Measurements from ENCODE around the gene KIR2DL3. TPM values are rescaled to one million over a fixed set of nuclear protein-coding genes. Genes with fewer than 3 reads are reported as not detected.

The KIR2DL3 gene
- total RNA-seq, 2 donors from 2014 or later = not detected

DNA sequence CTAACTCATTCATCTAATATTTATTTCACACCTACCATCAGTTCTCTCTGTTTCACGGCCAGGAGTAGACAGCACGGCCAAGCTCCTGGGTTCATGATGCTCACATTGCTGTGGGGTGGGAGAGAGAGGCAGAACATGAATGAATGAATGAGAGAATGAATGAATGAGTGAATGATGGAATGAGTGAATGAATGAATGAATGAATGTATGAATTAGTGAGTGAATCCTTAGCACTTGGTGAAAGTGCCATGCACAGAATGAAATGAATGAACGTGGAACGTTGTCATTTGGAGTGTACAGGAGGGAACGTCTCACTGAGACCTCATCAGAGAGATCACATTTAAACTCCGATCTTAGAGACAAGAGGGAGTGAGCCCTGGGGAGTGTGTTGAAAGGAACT is 53.2 kb downstream of the KIR2DL3 start:
- peaks cover 39% of the 10 kb centered on the region for H3K9me3 ChIP-seq (ENCODE audit: control insufficient read depth, low read length)
- Mint-ChIP-seq H3K27me3 (ENCODE audit: insufficient read depth) (no peaks in the 10 kb centered on the region), H3K4me1 (no peaks in the 10 kb centered on the region), H3K9me3 (peaks cover 65% of the 10 kb centered on the region), H3K27ac (no peak overlapping the region), H3K36me3 (ENCODE audit: low read depth) (peaks cover 2% of the 10 kb centered on the region), H3K4me3 (no peak overlapping the region)
- no peak overlapping the region for H3K27ac ChIP-seq (ENCODE audit: low read depth, low read length)
- H3K9ac ChIP-seq (ENCODE audit: extremely low read depth, low read length, poor library complexity, severe bottlenecking) = no peak overlapping the region
- no peak overlapping the region for H3K4me3 ChIP-seq (ENCODE audit: low read length)
- no peaks in the 10 kb centered on the region for H3K36me3 ChIP-seq (ENCODE audit: control insufficient read depth, insufficient read depth, low read length)
- TF ChIP-seq, protein P1, sequence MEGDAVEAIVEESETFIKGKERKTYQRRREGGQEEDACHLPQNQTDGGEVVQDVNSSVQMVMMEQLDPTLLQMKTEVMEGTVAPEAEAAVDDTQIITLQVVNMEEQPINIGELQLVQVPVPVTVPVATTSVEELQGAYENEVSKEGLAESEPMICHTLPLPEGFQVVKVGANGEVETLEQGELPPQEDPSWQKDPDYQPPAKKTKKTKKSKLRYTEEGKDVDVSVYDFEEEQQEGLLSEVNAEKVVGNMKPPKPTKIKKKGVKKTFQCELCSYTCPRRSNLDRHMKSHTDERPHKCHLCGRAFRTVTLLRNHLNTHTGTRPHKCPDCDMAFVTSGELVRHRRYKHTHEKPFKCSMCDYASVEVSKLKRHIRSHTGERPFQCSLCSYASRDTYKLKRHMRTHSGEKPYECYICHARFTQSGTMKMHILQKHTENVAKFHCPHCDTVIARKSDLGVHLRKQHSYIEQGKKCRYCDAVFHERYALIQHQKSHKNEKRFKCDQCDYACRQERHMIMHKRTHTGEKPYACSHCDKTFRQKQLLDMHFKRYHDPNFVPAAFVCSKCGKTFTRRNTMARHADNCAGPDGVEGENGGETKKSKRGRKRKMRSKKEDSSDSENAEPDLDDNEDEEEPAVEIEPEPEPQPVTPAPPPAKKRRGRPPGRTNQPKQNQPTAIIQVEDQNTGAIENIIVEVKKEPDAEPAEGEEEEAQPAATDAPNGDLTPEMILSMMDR (conservative IDR thresholded peaks at IDR 0.05) = no peak
- H3K4me1 ChIP-seq (ENCODE audit: control insufficient read depth, insufficient read depth, low read length) = no peaks in the 10 kb centered on the region
- WGBS, 2 experiments (ENCODE audit: insufficient coverage in 1 of 2, insufficient read length in 1 of 2) = 82 to 92% methylated on average over 5 to 6 of the region's 6 CpGs
- H3K27me3 ChIP-seq (ENCODE audit: control insufficient read depth, insufficient read depth, low read length, poor library complexity, severe bottlenecking) = no peaks in the 10 kb centered on the region
- no peak for DNase-seq

- Histone ChIP-seq H3K4me1 (ENCODE audit: control insufficient read depth, insufficient read depth, low read length) (no peaks in the 10 kb centered on the region), H3K27me3 (ENCODE audit: control insufficient read depth, insufficient read depth, low read length, poor library complexity, severe bottlenecking) (no peaks in the 10 kb centered on the region), H3K9ac (ENCODE audit: extremely low read depth, low read length, poor library complexity, severe bottlenecking) (no peak overlapping the region), H3K4me3 (ENCODE audit: low read length) (no peak overlapping the region), H3K9me3 (ENCODE audit: control insufficient read depth, low read length) (peaks cover 43% of the 10 kb centered on the region), H3K36me3 (ENCODE audit: control insufficient read depth, insufficient read depth, low read length) (no peaks in the 10 kb centered on the region), H3K27ac (ENCODE audit: low read depth, low read length) (no peak overlapping the region)
- no peaks in the 10 kb centered on the region for H3K4me1 Mint-ChIP-seq
- no peaks in the 10 kb centered on the region for H3K36me3 Mint-ChIP-seq (ENCODE audit: low read depth)
- WGBS, 2 experiments (ENCODE audit: insufficient coverage in 1 of 2, insufficient read length in 1 of 2) = 71 to 79% methylated on average over 7 to 8 of the region's 8 CpGs
- H3K4me3 Mint-ChIP-seq = no peak overlapping the region
- TF ChIP-seq, protein P1 (conservative IDR thresholded peaks at IDR 0.05) = no peak
- DNase-seq = no peak
- H3K27me3 Mint-ChIP-seq (ENCODE audit: insufficient read depth) = no peaks in the 10 kb centered on the region
- H3K27ac Mint-ChIP-seq = no peak overlapping the region
- H3K9me3 Mint-ChIP-seq = peaks cover 53% of the 10 kb centered on the region
Measured at GRCh38 chr19:54792814-54793213, 54.5 kb downstream of the KIR2DL3 start.

- Histone ChIP-seq H3K27ac (ENCODE audit: low read depth, low read length) (no peak overlapping the region), H3K4me1 (ENCODE audit: control insufficient read depth, insufficient read depth, low read length) (no peaks in the 10 kb centered on the region), H3K36me3 (ENCODE audit: control insufficient read depth, insufficient read depth, low read length) (no peaks in the 10 kb centered on the region), H3K9me3 (ENCODE audit: control insufficient read depth, low read length) (peaks cover 49% of the 10 kb centered on the region), H3K27me3 (ENCODE audit: control insufficient read depth, insufficient read depth, low read length, poor library complexity, severe bottlenecking) (no peaks in the 10 kb centered on the region), H3K9ac (ENCODE audit: extremely low read depth, low read length, poor library complexity, severe bottlenecking) (no peak overlapping the region), H3K4me3 (ENCODE audit: low read length) (no peak overlapping the region)
- H3K27me3 Mint-ChIP-seq (ENCODE audit: insufficient read depth) = no peaks in the 10 kb centered on the region
- no peaks in the 10 kb centered on the region for H3K4me1 Mint-ChIP-seq
- H3K27ac Mint-ChIP-seq = no peak overlapping the region
- no peak overlapping the region for H3K4me3 Mint-ChIP-seq
- DNase-seq = no peak
- no peaks in the 10 kb centered on the region for H3K36me3 Mint-ChIP-seq (ENCODE audit: low read depth)
- TF ChIP-seq, protein P1 (conservative IDR thresholded peaks at IDR 0.05) = no peak
- H3K9me3 Mint-ChIP-seq = peaks cover 25% of the 10 kb centered on the region
- 20 to 75% methylated on average over 1 of the region's 1 CpG for WGBS, 2 experiments (ENCODE audit: insufficient coverage in 1 of 2, insufficient read length in 1 of 2)
Measured at GRCh38 chr19:54795758-54796157, 57.4 kb downstream of the KIR2DL3 start.

Other genes with a start within 250 kb of the KIR2DL3 start
- not detected for gene LAIR2, start 235.7 kb upstream of the KIR2DL3 start, total RNA-seq
- gene LILRA2, start 164.7 kb upstream of the KIR2DL3 start, total RNA-seq = not detected
- not detected for gene LILRA1, start 144.9 kb upstream of the KIR2DL3 start, total RNA-seq
- gene LILRB1, start 108.0 kb upstream of the KIR2DL3 start, total RNA-seq = not detected
- not detected for gene LILRB4, start 75.5 kb upstream of the KIR2DL3 start, total RNA-seq
- gene KIR3DL3, start 14.1 kb upstream of the KIR2DL3 start, total RNA-seq = not detected
- not detected for gene KIR2DL1, start 31.3 kb downstream of the KIR2DL3 start, total RNA-seq
- not detected for gene KIR2DL4, start 65.1 kb downstream of the KIR2DL3 start, total RNA-seq
- not detected for gene KIR3DL1, start 78.0 kb downstream of the KIR2DL3 start, total RNA-seq
- not detected for gene KIR2DS4, start 94.2 kb downstream of the KIR2DL3 start, total RNA-seq
- gene KIR3DL2, start 111.9 kb downstream of the KIR2DL3 start, total RNA-seq = not detected
- not detected for gene FCAR, start 135.7 kb downstream of the KIR2DL3 start, total RNA-seq
- 10 to 100 TPM; 24.4 to 34.5 TPM for gene NCR1, start 167.6 kb downstream of the KIR2DL3 start, total RNA-seq
- 1 to 10 TPM in 1 of 2 donors, under 1 TPM in 1; 0.93 to 1.0 TPM for gene NLRP7, start 209.0 kb downstream of the KIR2DL3 start, total RNA-seq
- 100 to 1,000 TPM in 1 of 2 donors, 10 to 100 TPM in 1; 11.4 to 130 TPM for gene NLRP2, start 227.9 kb downstream of the KIR2DL3 start, total RNA-seq